Vagina (tissue), 2 donors: ENCODE measurements around the gene S100A3. TPM values are rescaled to one million over a fixed set of nuclear protein-coding genes. Genes with fewer than 3 reads are reported as not detected.

Experiments used
- DNase-seq, 2 donors: peaks; one replicate each; pipeline ENCODE4 v3.0.0-alpha.2; 2017; ENCODE audit errors: extremely low spot score in 2 of 2
- H3K27ac ChIP-seq: fragments of 200-600 bp; sonication (generic); one replicate; pipeline ENCODE4 v1.5.1; 2019
- H3K27me3 ChIP-seq: fragments of 200-600 bp; sonication (generic); one replicate; pipeline ENCODE4 v1.5.1; 2019
- H3K36me3 ChIP-seq, 2 donors: fragments of 200-600 bp; sonication (generic); one replicate each; pipeline ENCODE4 v1.5.1; 2017 to 2019
- H3K4me1 ChIP-seq: fragments of 200-600 bp; sonication (generic); one replicate; pipeline ENCODE4 v1.5.1; 2019
- H3K4me3 ChIP-seq, 2 donors: fragments of 200-600 bp; sonication (generic); 1 replicate in 1 of 2; 2 replicates in 1 of 2; pipeline ENCODE4 v1.5.1; 2016 to 2019
- H3K9me3 ChIP-seq: fragments of 200-600 bp; sonication (generic); one replicate; pipeline ENCODE4 v1.5.1; 2019
- CTCF ChIP-seq, 3 experiments: fragments of 450-650 bp in 2 of 3; fragments of 200-600 bp in 1 of 3; sonication (generic) in 1 of 3; IDR thresholded peaks; one replicate each; pipeline ENCODE4 v1.5.1; 2017 to 2019; ENCODE audit warnings: antibody characterized with exemption in 3 of 3, mild to moderate bottlenecking in 2 of 3, moderate library complexity in 2 of 3
- POLR2A ChIP-seq, 2 donors: fragments of 450-650 bp; IDR thresholded peaks; one replicate each; pipeline ENCODE4 v1.6.1; 2017; ENCODE audit warnings: antibody characterized with exemption in 2 of 2, mild to moderate bottlenecking in 2 of 2, moderate library complexity in 2 of 2
- POLR2AphosphoS5 ChIP-seq, 2 donors: sonication (generic); formaldehyde crosslinking; IDR thresholded peaks; one replicate each; pipeline ENCODE4 v1.9.0; 2017; ENCODE audit warnings: antibody characterized with exemption in 2 of 2, mild to moderate bottlenecking in 2 of 2, low read depth in 1 of 2; ENCODE audit not compliant: insufficient read depth in 1 of 2
- intact Hi-C: fragments of 100-400 bp; cut with DNase I; formaldehyde crosslinking; loops from one replicate; pipeline ENCODE4 v1.15.1; 2023
- total RNA-seq: library from RNA; depleted of rRNA; stranded (reverse); fragments of >200 nt; gene quantifications from one replicate; pipeline ENCODE4 v1.2.3, GENCODE V29; 2016

S100A3 gene
- total RNA-seq, 1 donor from 2014 or later, result 9.6 TPM

- peaks cover 23% of the 10 kb centered on the region for H3K4me1 ChIP-seq
- TF ChIP-seq CTCF (IDR thresholded peaks at IDR 0.05) (no peak), POLR2A (IDR thresholded peaks at IDR 0.05) (no peak), POLR2AphosphoS5 (IDR thresholded peaks at IDR 0.05; ENCODE audit: insufficient read depth in 1 of 2, low read depth in 1 of 2) (no peak)
Measured at GRCh38 chr1:153557877-153558276, 8.8 kb upstream of the S100A3 start.

GRCh38 chr1:153556348-153556747 is 7.3 kb upstream of the S100A3 start:
- H3K27ac ChIP-seq, result no peak overlapping the region
- DNase-seq, result no peak
- H3K36me3 ChIP-seq, result no peaks in the 10 kb centered on the region
- TF ChIP-seq POLR2A (IDR thresholded peaks at IDR 0.05), result no peak
- no peak for TF ChIP-seq CTCF (IDR thresholded peaks at IDR 0.05)
- TF ChIP-seq POLR2AphosphoS5 (IDR thresholded peaks at IDR 0.05; ENCODE audit: insufficient read depth in 1 of 2, low read depth in 1 of 2), result no peak
- peaks cover 25% of the 10 kb centered on the region for H3K4me1 ChIP-seq
- H3K4me3 ChIP-seq, result no peak overlapping the region
- intact Hi-C loops, result no loop called here
- no peaks in the 10 kb centered on the region for H3K9me3 ChIP-seq
- no peaks in the 10 kb centered on the region for H3K27me3 ChIP-seq

More at GRCh38 chr1:153557877-153558276, 8.8 kb upstream of the S100A3 start:
- H3K27ac ChIP-seq, result no peak overlapping the region
- H3K36me3 ChIP-seq, result no peaks in the 10 kb centered on the region
- intact Hi-C loops, result no loop called here
- H3K9me3 ChIP-seq, result no peaks in the 10 kb centered on the region
- H3K27me3 ChIP-seq, result no peaks in the 10 kb centered on the region
- no peak for DNase-seq
- no peak overlapping the region for H3K4me3 ChIP-seq

GRCh38 chr1:153553830-153554541 is 4.9 kb upstream of the S100A3 start:
- DNase-seq, result peak in 1 of 2 donors; percentile 85
- no peaks in the 10 kb centered on the region for H3K36me3 ChIP-seq
- H3K27ac ChIP-seq, result peak overlapping the region; percentile 54
- no peaks in the 10 kb centered on the region for H3K27me3 ChIP-seq
- H3K4me1 ChIP-seq, result peaks cover 48% of the 10 kb centered on the region
- intact Hi-C loops, result no loop called here
- TF ChIP-seq POLR2AphosphoS5 (IDR thresholded peaks at IDR 0.05; ENCODE audit: insufficient read depth in 1 of 2, low read depth in 1 of 2), result no peak
- TF ChIP-seq POLR2A (IDR thresholded peaks at IDR 0.05), result no peak
- TF ChIP-seq CTCF (IDR thresholded peaks at IDR 0.05), result no peak
- H3K4me3 ChIP-seq, result no peak overlapping the region
- H3K9me3 ChIP-seq, result no peaks in the 10 kb centered on the region

- no peak for DNase-seq
- no peaks in the 10 kb centered on the region for H3K9me3 ChIP-seq
- no peak overlapping the region for H3K4me3 ChIP-seq
- intact Hi-C loops, result no loop called here
- H3K36me3 ChIP-seq, result no peaks in the 10 kb centered on the region
- peaks cover 57% of the 10 kb centered on the region for H3K4me1 ChIP-seq
- peak overlapping the region; percentile 54 for H3K27ac ChIP-seq
- no peak for TF ChIP-seq POLR2A (IDR thresholded peaks at IDR 0.05)
- TF ChIP-seq POLR2AphosphoS5 (IDR thresholded peaks at IDR 0.05; ENCODE audit: insufficient read depth in 1 of 2, low read depth in 1 of 2), result no peak
- TF ChIP-seq CTCF (IDR thresholded peaks at IDR 0.05), result no peak
- no peaks in the 10 kb centered on the region for H3K27me3 ChIP-seq
Measured at GRCh38 chr1:153553096-153553495, 4.0 kb upstream of the S100A3 start.

GRCh38 chr1:153552335-153552734 is 3.3 kb upstream of the S100A3 start:
- no peak for TF ChIP-seq POLR2AphosphoS5 (IDR thresholded peaks at IDR 0.05; ENCODE audit: insufficient read depth in 1 of 2, low read depth in 1 of 2)
- TF ChIP-seq CTCF (IDR thresholded peaks at IDR 0.05), result no peak
- no peak for TF ChIP-seq POLR2A (IDR thresholded peaks at IDR 0.05)
- no peak for DNase-seq
- no peaks in the 10 kb centered on the region for H3K9me3 ChIP-seq
- peaks cover 64% of the 10 kb centered on the region for H3K4me1 ChIP-seq
- H3K36me3 ChIP-seq, result no peaks in the 10 kb centered on the region
- peak overlapping the region; percentile 3 for H3K27ac ChIP-seq
- H3K4me3 ChIP-seq, result no peak overlapping the region
- intact Hi-C loops, result no loop called here
- no peaks in the 10 kb centered on the region for H3K27me3 ChIP-seq
